Activated CD8-positive, alpha-beta memory T cell treated with anti-CD3 and anti-CD28 coated beads, Interleukin-2, amount 10 ng/mL, durations not matched to agents 7 days and 5 days (primary cell): Measurements from ENCODE around the gene RBP5. TPM values are rescaled to one million over a fixed set of nuclear protein-coding genes. Genes with fewer than 3 reads are reported as not detected.

Source experiments
- ATAC-seq: fragments of 150-1000 bp; cut with Tn5 transposase; one replicate; pipeline ENCODE4 v1.10.0; 2021; ENCODE audit warnings: moderate library complexity
- CTCF ChIA-PET: fragments of 350-600 bp; sonication (Branson Sonifier 250); formaldehyde crosslinking; loops from one replicate; lab custom pipeline; 2021; ENCODE audit warnings: antibody characterized with exemption; lab: Charles Lee
- DNase-seq: peaks from one replicate; pipeline ENCODE4 v3.0.0-alpha.2; 2020
- H3K27ac Mint-ChIP-seq: one replicate; pipeline ENCODE4 v1.8.0; 2021; ENCODE audit warnings: mild to moderate bottlenecking, mixed read lengths
- H3K27me3 Mint-ChIP-seq: one replicate; pipeline ENCODE4 v1.8.0; 2021; ENCODE audit warnings: mixed read lengths
- H3K36me3 Mint-ChIP-seq: one replicate; pipeline ENCODE4 v1.8.0; 2021; ENCODE audit warnings: mild to moderate bottlenecking, mixed read lengths
- H3K4me1 Mint-ChIP-seq: one replicate; pipeline ENCODE4 v1.8.0; 2021; ENCODE audit warnings: mixed read lengths
- H3K4me3 Mint-ChIP-seq: one replicate; pipeline ENCODE4 v1.8.0; 2021; ENCODE audit warnings: mild to moderate bottlenecking, moderate library complexity, mixed read lengths
- H3K9me3 Mint-ChIP-seq: one replicate; pipeline ENCODE4 v1.8.0; 2022; ENCODE audit warnings: low read depth, mixed read lengths
- total RNA-seq, 2 experiments: library from RNA; stranded (reverse); gene quantifications; one replicate each; pipeline ENCODE4 v1.2.3, GENCODE V29; 2021

Gene RBP5, protein sequence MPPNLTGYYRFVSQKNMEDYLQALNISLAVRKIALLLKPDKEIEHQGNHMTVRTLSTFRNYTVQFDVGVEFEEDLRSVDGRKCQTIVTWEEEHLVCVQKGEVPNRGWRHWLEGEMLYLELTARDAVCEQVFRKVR
- total RNA-seq, result under 1 TPM; 0.87 to 0.91 TPM

DNA sequence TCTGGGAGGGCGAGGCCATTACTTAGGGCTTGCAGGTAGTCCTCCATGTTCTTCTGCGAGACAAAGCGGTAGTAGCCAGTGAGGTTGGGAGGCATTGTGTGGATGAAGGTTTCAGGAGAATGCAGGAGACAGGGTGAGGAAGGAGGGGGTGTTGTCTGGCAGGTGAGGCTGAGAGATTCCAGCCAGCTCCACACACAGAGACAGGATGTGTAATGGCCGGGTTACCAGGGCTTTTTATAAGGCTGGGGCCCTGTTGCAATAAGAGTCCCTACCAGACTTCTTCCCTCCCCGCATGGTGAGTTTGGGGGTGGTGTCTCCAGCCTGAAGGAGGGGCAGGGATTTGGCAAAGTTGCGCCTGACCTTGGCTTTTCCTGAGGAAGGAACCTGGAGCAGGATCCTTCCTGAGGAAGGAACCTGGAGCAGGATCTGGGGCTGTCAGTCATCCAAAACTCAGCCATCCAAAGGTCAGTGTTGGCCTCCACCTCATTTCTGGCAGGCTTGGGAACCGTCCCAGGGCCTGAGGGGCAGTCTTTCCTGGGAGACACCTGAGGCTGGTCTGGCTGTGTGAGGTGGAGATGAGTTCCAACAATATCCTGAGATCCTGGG is at the start of gene RBP5:
Gene RBP5 (minus strand): TSS at position 209 of the 606 bp plus-strand sequence. CDS start 114 bp downstream, at position 95.
- CTCF ChIA-PET, result interaction anchor here (1.0 to 1.2 kb wide), 2 partner anchors 16 to 17 kb away, joined by 4 read pairs; no protein-coding TSS in a partner anchor
- Mint-ChIP-seq H3K4me3 (peak within 1 kb of the TSS; percentile 95), H3K27ac (peak within 1 kb of the TSS; percentile 87), H3K27me3 (no peaks in the 10 kb centered on the region), H3K36me3 (peaks cover 12% of the 10 kb centered on the region), H3K9me3 (no peaks in the 10 kb centered on the region), H3K4me1 (peaks cover 38% of the 10 kb centered on the region)
- DNase-seq (no peak), ATAC-seq (no peak)

DNA sequence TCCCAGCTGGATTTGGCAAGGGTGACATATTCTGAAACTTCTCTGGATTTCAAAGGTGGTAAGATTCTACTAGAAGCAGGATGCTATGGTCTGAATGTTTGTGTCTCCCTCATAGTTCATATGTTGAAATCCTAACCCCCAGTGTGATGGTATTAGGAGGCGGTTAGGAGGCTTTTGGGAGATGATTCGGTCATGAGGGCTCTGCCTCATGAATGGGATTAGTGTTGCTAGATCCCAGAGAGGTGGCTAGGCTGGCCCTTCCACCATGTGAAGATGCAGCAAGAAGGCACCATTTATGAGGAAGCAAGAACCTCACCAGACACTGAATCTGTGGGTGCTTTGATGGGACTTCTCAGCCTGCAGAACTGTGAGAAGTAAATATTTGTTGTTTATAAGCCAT is 49.8 kb upstream of the RBP5 start:
- ATAC-seq (no peak), DNase-seq (no peak)
- CTCF ChIA-PET, result no interaction called here
- H3K9me3 Mint-ChIP-seq, result no peaks in the 10 kb centered on the region
- no peak overlapping the region for H3K27ac Mint-ChIP-seq
- no peak overlapping the region for H3K4me3 Mint-ChIP-seq
- H3K4me1 Mint-ChIP-seq, result no peaks in the 10 kb centered on the region
- no peaks in the 10 kb centered on the region for H3K36me3 Mint-ChIP-seq
- H3K27me3 Mint-ChIP-seq, result peaks cover 53% of the 10 kb centered on the region

DNA sequence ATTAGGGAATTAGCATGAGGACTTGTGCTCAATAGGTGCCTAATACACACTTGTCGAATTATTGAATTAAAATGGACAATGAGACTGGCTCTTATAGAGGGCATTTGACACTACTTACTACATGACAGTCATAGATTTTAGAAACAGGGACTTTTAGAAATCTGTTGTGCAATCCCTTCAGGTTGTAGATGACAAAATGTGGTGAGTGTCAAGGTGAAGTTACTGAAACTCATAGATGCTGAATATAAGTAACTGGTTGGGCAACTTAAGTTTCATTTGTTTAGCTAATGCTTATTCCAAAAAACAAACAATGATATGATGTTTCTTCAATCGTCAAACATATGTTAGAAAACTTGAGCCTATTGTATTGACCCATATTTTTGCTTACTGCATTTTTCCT is 47.9 kb upstream of the RBP5 start:
- no peaks in the 10 kb centered on the region for H3K4me1 Mint-ChIP-seq
- H3K4me3 Mint-ChIP-seq, result no peak overlapping the region
- ATAC-seq (no peak), DNase-seq (no peak)
- CTCF ChIA-PET, result interaction anchor here (1.1 kb wide), 1 partner anchor 12 kb away, joined by 3 read pairs; no protein-coding TSS in a partner anchor
- H3K27ac Mint-ChIP-seq, result no peak overlapping the region
- H3K36me3 Mint-ChIP-seq, result no peaks in the 10 kb centered on the region
- H3K27me3 Mint-ChIP-seq, result peaks cover 56% of the 10 kb centered on the region
- H3K9me3 Mint-ChIP-seq, result peaks cover 4% of the 10 kb centered on the region

DNA sequence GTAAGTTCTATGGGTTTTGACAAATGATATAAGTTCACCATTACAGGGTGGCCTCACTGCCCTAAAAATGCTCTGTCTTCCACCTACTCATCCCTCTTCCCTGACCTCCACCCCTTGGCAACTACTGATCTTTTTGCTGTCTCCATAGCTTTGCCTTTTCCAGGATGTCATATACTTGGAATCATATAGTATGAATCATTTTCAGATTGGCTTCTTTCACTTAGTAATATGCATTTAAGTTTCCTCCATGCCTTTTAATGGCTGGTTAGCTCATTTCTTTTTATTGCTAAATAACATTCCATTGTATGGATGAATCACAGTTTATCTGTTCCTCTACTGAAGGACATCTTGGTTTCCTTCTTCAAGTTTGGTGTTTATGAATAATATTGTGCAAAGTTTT is 46.8 kb upstream of the RBP5 start:
- CTCF ChIA-PET, result interaction anchor here (1.1 kb wide), 1 partner anchor 13 kb away, joined by 3 read pairs; no protein-coding TSS in a partner anchor
- Mint-ChIP-seq H3K27ac (no peak overlapping the region), H3K27me3 (peaks cover 52% of the 10 kb centered on the region), H3K36me3 (no peaks in the 10 kb centered on the region), H3K4me3 (no peak overlapping the region), H3K9me3 (peaks cover 4% of the 10 kb centered on the region), H3K4me1 (no peaks in the 10 kb centered on the region)
- no peak for ATAC-seq
- no peak for DNase-seq

DNA sequence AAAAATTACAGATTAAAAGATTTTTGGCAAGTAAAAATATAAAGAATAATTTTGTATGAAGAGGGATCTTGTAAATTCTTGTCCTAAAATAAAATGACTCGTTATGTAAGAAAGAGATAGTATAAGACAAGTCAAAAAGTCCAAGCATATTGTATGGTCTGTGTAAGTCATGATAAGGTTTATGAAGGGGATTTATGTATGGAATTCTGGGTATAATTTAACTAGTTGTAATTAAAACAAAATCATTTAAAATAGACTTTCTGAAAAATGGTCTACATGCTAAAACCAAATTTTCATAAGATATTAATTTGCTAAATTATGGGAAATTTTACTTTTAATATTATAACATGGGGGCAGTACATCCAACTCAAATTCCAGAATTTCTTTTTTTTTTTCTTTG is 43.2 kb upstream of the RBP5 start:
- Mint-ChIP-seq H3K9me3 (peaks cover 21% of the 10 kb centered on the region), H3K4me1 (no peaks in the 10 kb centered on the region)

DNA sequence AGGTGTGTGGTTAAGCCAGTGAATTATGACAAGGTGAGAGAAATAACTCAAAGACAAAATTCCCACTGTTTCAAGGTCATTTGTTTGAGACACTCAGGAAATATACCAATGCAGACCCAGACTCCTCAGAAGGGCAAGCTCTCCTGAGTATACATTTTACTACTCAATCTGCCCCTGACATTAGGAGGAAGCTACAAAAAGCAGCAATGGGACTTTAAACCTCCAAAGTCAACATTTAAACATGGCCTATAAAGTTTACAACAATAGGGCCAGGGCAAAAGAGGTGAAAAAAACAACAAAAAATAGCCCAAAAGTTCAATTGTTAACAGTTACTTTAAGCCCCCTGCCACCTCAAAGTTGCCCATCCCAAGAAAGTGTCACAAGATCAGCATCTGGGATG is 41.3 kb upstream of the RBP5 start:
- peaks cover 21% of the 10 kb centered on the region for H3K9me3 Mint-ChIP-seq
- H3K36me3 Mint-ChIP-seq, result peaks cover 9% of the 10 kb centered on the region
- no peak overlapping the region for H3K27ac Mint-ChIP-seq
- no peak for ATAC-seq
- no peaks in the 10 kb centered on the region for H3K4me1 Mint-ChIP-seq
- CTCF ChIA-PET, result interaction anchor here (1.8 kb wide), 1 partner anchor 57 kb away, joined by 4 read pairs; no protein-coding TSS in a partner anchor
- no peak overlapping the region for H3K4me3 Mint-ChIP-seq
- DNase-seq, result no peak
- H3K27me3 Mint-ChIP-seq, result peaks cover 29% of the 10 kb centered on the region

More for the DNA sequence above, 43.2 kb upstream of the RBP5 start:
- Mint-ChIP-seq H3K27ac (no peak overlapping the region), H3K4me3 (no peak overlapping the region), H3K36me3 (peaks cover 9% of the 10 kb centered on the region), H3K27me3 (peaks cover 36% of the 10 kb centered on the region)
- ATAC-seq, result no peak
- no peak for DNase-seq
- CTCF ChIA-PET, result no interaction called here

DNA sequence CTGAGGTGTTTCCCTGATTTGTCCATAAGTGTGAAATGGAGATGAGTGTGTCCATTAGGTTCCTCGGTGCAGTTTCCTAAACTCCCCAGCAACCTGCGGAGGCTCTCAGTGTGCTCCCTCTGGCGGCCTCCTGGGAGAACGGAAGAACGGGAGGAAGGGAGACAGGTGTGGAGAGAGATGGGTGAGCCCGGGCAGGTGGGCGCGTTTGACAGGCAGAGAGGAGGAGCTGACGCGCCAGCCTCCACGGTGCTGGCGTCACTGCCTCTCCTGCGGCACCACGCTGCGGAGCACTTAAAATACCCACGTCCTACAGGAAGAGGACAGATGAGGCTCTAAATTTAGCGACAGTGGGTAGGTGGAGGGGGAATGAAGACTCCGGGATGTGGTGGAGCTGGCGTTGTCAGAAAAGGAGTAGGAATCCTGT is 34.0 kb upstream of the RBP5 start:
- H3K36me3 Mint-ChIP-seq, result peaks cover 4% of the 10 kb centered on the region
- ATAC-seq, result peak; percentile 49
- H3K9me3 Mint-ChIP-seq, result peaks cover 5% of the 10 kb centered on the region
- CTCF ChIA-PET, result interaction anchor here (1.0 to 1.6 kb wide), 3 partner anchors 10 to 19 kb away, joined by 3 read pairs; no protein-coding TSS in a partner anchor
- H3K4me3 Mint-ChIP-seq, result no peak overlapping the region
- peaks cover 5% of the 10 kb centered on the region for H3K4me1 Mint-ChIP-seq
- peaks cover 25% of the 10 kb centered on the region for H3K27me3 Mint-ChIP-seq
- DNase-seq, result no peak
- H3K27ac Mint-ChIP-seq, result no peak overlapping the region

DNA sequence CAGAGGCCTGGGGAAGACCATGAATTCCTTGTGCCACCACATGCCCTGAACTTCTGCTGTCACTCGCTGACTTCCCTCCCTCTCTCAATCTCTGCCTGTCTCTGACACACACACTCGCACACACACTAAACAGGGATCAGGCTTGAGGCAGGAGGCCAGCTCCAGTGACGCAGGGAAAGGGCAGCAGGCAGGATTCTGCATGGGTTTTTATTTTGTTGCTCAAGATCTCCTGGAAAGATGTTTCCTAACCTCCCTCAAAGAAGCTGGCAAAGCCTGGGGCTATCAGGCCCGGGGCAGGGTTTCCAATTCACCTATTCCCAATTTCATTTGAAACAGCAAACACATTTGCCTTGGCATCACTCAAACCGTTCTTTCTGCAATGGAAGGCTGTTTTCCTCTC is 33.1 kb upstream of the RBP5 start:
- CTCF ChIA-PET, result interaction anchor here (1.1 kb wide), 1 partner anchor 476 kb away, joined by 3 read pairs; no protein-coding TSS in a partner anchor
- Mint-ChIP-seq H3K27me3 (peaks cover 25% of the 10 kb centered on the region), H3K27ac (no peak overlapping the region), H3K4me1 (peaks cover 5% of the 10 kb centered on the region), H3K4me3 (no peak overlapping the region), H3K36me3 (no peaks in the 10 kb centered on the region), H3K9me3 (no peaks in the 10 kb centered on the region)
- no peak for DNase-seq
- ATAC-seq, result no peak

DNA sequence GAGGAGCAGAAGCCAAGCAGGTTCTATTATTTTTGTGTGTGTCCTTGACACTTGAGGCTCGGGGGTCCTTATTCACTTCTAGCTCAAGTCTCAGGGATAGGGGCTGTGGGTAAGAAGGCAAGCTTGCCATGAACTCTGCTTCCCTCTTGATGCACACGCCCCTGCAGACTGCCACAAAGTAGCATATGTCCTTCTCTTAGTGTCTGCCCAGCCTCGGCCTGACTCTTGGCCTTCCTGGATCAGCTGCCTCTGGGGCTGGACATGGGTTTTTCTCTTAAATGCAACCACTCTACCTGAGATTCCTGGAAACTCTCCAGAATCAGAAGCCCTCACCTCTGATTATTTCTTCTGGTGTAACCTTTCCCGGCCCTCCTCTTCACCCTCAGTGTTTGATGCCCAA is 32.6 kb upstream of the RBP5 start:
- H3K36me3 Mint-ChIP-seq, result no peaks in the 10 kb centered on the region
- peaks cover 5% of the 10 kb centered on the region for H3K4me1 Mint-ChIP-seq
- H3K27ac Mint-ChIP-seq, result no peak overlapping the region
- H3K4me3 Mint-ChIP-seq, result no peak overlapping the region
- no peak for DNase-seq
- peaks cover 22% of the 10 kb centered on the region for H3K27me3 Mint-ChIP-seq
- no peak for ATAC-seq
- H3K9me3 Mint-ChIP-seq, result no peaks in the 10 kb centered on the region
- CTCF ChIA-PET, result interaction anchor here (0.9 to 1.1 kb wide), 2 partner anchors 17 to 476 kb away, joined by 3 to 5 read pairs; no protein-coding TSS in a partner anchor

DNA sequence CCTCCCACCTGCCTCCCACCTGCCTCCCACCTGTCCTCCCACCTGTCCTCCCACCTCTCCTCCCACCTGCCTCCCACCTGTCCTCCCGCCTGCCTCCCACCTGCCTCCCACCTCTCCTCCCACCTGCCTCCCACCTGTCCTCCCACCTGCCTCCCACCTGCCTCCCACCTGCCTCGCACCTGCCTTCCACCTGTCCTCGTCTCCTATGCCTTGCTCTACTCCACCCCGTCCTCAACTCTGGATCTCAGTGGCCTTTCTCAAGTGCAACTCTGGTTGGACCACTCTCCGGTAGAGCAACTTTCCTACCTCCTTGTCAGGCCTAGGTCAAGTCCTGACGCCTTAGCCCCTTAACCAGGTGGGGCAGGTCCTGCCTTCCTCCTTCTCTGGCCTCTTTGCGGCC is 31.5 kb upstream of the RBP5 start:
- Mint-ChIP-seq H3K4me3 (no peak overlapping the region), H3K27me3 (peaks cover 18% of the 10 kb centered on the region), H3K9me3 (no peaks in the 10 kb centered on the region), H3K4me1 (peaks cover 5% of the 10 kb centered on the region), H3K27ac (no peak overlapping the region), H3K36me3 (peaks cover under 1% of the 10 kb centered on the region)
- CTCF ChIA-PET, result no interaction called here
- DNase-seq (no peak), ATAC-seq (no peak)

DNA sequence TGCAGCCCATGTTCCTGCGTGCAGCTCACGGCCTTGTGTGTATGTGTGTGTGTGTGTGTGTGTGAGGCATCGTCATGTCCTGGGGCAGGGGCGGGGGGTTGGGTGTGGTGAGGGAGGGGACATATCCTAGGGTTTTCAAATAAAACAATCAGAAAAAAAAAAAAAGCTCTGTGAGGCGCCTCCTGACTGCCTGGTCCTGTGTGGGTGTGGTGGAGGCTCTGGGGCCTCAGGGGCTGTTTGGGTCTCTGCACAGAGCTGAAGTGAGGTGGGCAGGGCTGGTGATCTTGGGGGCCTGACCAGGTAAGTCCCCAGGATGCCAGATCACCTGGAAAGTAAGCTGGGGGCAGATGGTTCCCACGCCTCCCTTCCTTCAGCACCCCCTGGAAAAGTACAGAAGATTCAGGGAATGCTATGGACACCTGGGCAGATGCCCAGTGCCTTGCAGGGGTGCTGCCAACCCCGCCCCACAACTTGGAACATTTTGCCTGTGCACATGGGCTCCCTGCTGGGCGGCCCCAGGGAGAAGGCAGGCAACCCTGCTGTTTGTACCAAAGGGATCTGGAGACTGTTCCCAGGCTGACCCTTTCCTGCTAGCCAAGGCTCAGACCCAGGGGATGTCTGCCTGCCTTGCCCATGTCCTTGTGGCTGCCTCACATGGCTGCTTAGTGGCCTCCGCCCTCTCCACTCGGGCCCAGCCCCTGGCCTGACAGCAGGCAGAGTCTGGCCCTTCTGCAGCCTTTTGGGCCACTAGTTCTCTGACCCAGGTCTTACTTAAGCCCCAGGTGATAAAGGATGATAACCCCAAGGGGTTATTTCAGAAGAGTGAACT is 30.3 kb upstream of the RBP5 start:
- no peak for DNase-seq
- CTCF ChIA-PET, result interaction anchor here (0.6 kb wide), 1 partner anchor 1080 kb away, joined by 3 read pairs; no protein-coding TSS in a partner anchor
- Mint-ChIP-seq H3K27ac (no peak overlapping the region), H3K4me3 (no peak overlapping the region), H3K4me1 (peaks cover 5% of the 10 kb centered on the region), H3K27me3 (peaks cover 18% of the 10 kb centered on the region), H3K36me3 (peaks cover 7% of the 10 kb centered on the region), H3K9me3 (no peaks in the 10 kb centered on the region)
- ATAC-seq, result no peak

DNA sequence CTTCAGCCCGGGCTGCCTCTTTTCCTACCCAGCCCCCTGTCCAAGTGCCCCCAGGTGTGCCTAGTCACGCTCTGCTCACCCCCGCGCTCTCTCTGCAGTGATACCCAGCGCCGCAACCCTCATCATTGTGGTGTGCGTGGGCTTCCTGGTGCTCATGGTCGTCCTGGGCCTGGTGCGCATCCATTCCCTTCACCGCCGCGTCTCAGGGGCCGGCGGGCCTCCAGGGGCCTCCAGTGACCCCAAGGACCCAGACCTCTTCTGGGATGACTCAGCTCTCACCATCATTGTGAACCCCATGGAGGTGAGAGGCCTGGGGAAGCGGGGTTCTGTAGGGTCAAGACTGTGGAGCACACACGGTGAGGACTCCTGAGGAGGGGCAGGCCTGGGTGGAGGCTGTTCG is 28.7 kb upstream of the RBP5 start:
- no peak overlapping the region for H3K4me3 Mint-ChIP-seq
- peaks cover 11% of the 10 kb centered on the region for H3K36me3 Mint-ChIP-seq
- no peaks in the 10 kb centered on the region for H3K4me1 Mint-ChIP-seq
- H3K9me3 Mint-ChIP-seq, result no peaks in the 10 kb centered on the region
- peaks cover 5% of the 10 kb centered on the region for H3K27me3 Mint-ChIP-seq
- no peak overlapping the region for H3K27ac Mint-ChIP-seq
- DNase-seq (no peak), ATAC-seq (no peak)
- CTCF ChIA-PET, result interaction anchor here (1.0 kb wide), 1 partner anchor 13 kb away, joined by 3 read pairs; no protein-coding TSS in a partner anchor
